IPS-20b (cell line): ENCODE measurements around the gene MTG2.
"Not testable (repeated sequence)": the region's sequence is repeated elsewhere in the genome, so short reads cannot be mapped to it uniquely, and the experiment has no call there.

Experiments
- H3K27ac ChIP-seq: one replicate; pipeline ENCODE4 v1.5.1; 2013; ENCODE audit warnings: low read length
- H3K27me3 ChIP-seq: 2 replicates; pipeline ENCODE4 v1.6.1; 2013; ENCODE audit warnings: mild to moderate bottlenecking, low read length, inconsistent platforms; ENCODE audit not compliant: insufficient read depth
- H3K36me3 ChIP-seq: 2 replicates; pipeline ENCODE4 v1.6.1; 2013; ENCODE audit warnings: low read depth, mild to moderate bottlenecking, inconsistent platforms, low read length, moderate library complexity; ENCODE audit not compliant: insufficient read depth
- H3K4me1 ChIP-seq: 2 replicates; pipeline ENCODE4 v1.6.1; 2013; ENCODE audit warnings: mild to moderate bottlenecking, control low read depth, inconsistent platforms, low read length, moderate library complexity; ENCODE audit not compliant: insufficient read depth
- H3K4me3 ChIP-seq: 2 replicates; pipeline ENCODE4 v1.5.1; 2013; ENCODE audit warnings: mild to moderate bottlenecking, low read length, inconsistent platforms
- H3K9ac ChIP-seq: 2 replicates; pipeline ENCODE4 v1.6.1; 2013; ENCODE audit warnings: low read depth, mild to moderate bottlenecking, inconsistent platforms, low read length, moderate library complexity
- H3K9me3 ChIP-seq: 2 replicates; pipeline ENCODE4 v1.6.1; 2013; ENCODE audit warnings: mild to moderate bottlenecking, low read depth, low read length, inconsistent platforms; ENCODE audit not compliant: insufficient read depth

Gene MTG2

DNA sequence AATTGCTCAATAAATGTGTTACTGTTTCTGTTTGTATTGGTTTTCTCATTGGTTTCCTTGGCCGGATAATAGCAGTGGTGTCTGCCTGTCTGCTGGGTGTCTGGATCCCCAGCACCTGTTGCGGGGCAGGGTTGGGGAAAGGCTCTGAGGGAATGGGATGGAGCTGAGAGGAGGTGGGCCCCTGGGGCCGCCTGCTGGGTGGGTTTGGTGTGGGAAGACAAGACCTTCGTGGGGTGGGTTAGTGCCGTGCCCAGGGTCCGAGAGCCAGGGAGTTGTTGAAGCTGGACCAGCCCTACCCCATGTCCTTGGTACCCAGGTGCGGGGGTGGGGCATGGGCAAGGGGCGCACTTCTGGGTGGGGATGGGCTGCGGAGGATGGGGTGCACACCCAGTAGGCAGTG lies 35.3 kb upstream of the MTG2 start:
- Histone ChIP-seq H3K4me3 (no peak overlapping the region), H3K27me3 (peaks cover 4% of the 10 kb centered on the region; the same call in 1 of the 2 replicates), H3K9ac (no peak overlapping the region), H3K4me1 (peaks cover 10% of the 10 kb centered on the region), H3K27ac (no peak overlapping the region), H3K36me3 (peaks cover 14% of the 10 kb centered on the region), H3K9me3 (no peaks in the 10 kb centered on the region)

DNA sequence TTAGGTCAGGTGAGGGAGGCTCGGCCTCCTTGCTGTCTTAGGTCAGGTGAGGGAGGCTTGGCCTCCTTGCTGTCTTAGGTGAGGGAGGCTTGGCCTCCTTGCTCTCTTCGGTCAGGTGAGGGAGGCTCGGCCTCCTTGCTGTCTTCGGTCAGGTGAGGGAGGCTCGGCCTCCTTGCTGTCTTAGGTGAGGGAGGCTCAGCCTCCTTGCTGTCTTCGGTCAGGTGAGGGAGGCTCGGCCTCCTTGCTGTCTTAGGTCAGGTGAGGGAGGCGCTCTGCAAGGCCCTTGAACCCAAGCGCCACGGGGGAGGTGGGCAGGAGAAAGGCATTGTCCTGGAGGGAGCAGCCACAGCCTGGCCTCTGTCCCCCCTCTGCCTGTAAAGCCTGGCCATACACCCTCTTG lies 34.4 kb upstream of the MTG2 start:
- H3K9me3 ChIP-seq, H3K9ac ChIP-seq, H3K27me3 ChIP-seq, H3K27ac ChIP-seq, H3K4me1 ChIP-seq, H3K4me3 ChIP-seq: not testable (repeated sequence)
- peaks cover 22% of the 10 kb centered on the region for H3K36me3 ChIP-seq

DNA sequence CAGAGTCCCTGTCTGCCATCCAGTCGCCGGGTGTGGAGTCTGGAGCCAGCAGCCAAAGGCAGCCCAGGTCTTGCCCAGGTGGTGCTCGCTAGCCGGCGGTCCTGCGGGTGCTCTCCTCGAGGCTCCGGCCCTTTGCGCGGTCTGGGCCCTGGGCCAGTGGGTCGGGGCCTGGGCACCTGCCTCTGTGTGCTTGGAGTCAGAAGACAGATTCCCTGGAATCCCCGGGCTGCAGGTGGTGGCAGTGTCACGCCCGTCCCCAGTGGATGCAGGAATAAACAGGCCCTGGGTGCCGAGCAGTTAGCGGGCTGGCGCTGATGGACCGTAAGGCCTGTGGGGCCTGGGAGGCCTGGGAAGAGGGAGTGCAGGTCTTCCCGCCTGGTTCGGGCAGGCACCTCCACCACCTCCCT lies 33.9 kb upstream of the MTG2 start:
- Histone ChIP-seq H3K36me3 (peaks cover 27% of the 10 kb centered on the region), H3K9ac (no peak overlapping the region), H3K4me3 (no peak overlapping the region), H3K4me1 (peaks cover 10% of the 10 kb centered on the region), H3K27ac (no peak overlapping the region), H3K27me3 (peaks cover 4% of the 10 kb centered on the region; the same call in 1 of the 2 replicates), H3K9me3 (no peaks in the 10 kb centered on the region)

DNA sequence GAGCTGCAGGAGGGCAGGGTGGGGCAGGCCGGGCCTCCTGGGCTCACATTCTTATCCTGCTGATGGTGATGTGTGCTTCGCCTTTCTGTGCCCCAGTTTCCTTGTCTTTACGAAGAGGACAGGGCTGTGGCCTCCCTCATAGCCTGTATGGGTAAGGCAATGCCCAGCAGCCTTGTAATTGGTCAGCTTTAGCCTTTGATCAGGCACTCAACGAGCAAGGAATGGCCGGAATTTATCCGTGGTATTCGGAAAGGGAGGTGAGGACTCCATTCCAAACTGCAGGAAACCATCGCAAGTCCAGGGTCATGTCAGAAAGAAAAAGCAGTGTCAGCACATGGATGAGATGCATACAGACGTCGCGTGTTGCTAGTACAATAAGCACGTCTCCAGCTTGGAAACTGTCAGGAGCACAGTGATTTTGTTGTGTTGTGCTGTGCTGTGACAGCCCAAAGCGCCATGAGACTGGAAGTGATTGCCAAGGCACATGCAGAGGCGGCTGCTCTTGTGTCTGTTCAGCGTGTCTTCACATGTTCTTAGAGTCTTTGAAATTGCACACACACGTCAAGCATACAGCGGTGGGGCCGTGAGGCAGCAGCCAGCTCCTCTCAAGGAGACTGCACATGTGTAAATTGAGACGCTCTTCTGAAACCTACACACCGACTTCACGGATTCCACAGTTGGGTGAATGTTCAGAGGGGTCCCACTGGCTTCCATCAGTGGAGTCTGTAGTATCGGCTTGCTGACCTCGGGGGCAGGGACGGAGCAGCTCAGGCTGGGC lies 33.1 kb upstream of the MTG2 start:
- no peak overlapping the region for H3K9ac ChIP-seq
- peaks cover 12% of the 10 kb centered on the region for H3K4me1 ChIP-seq
- H3K36me3 ChIP-seq = peaks cover 35% of the 10 kb centered on the region

DNA sequence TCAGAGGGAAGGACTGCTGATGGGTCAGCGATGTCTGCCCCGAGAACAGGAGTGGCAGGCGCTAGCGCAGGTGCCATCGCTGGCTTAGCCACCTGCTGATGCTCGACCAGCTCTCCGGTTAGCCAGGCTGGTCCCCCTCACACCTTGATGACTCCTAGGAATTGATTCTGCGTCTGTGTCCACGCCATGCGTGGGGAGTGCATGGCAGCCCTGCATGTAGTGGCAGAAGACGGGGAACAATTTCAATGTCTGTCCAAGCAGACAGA lies 32.6 kb upstream of the MTG2 start:
- no peak overlapping the region for H3K27ac ChIP-seq
- no peak overlapping the region for H3K9ac ChIP-seq
- no peaks in the 10 kb centered on the region for H3K9me3 ChIP-seq
- H3K4me1 ChIP-seq = peaks cover 15% of the 10 kb centered on the region
- peaks cover 34% of the 10 kb centered on the region for H3K36me3 ChIP-seq
- no peaks in the 10 kb centered on the region for H3K27me3 ChIP-seq
- H3K4me3 ChIP-seq = no peak overlapping the region

More for the DNA sequence above, 33.1 kb upstream of the MTG2 start:
- Histone ChIP-seq H3K27ac (no peak overlapping the region), H3K4me3 (no peak overlapping the region), H3K27me3 (peaks cover 1% of the 10 kb centered on the region; the same call in 1 of the 2 replicates), H3K9me3 (no peaks in the 10 kb centered on the region)

DNA sequence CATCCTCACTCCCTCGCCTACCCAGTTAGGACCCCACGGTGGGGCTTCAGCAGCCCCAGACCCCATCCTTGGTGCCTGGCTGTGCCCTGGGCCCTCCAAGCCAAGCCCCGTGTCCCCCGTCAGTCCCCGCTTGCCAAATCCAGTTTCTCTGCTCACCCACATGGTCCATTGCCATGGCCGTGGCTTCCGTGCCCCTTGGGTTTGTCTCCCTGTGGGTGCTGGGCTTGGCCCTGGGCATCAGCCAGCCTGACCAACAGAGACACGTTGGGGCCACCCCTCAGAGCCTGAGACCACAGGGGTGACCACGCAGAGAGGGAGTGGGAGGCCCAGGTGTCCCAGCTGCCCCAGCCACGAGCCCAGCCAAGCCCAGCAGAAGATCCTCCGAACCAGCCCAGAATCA lies 31.6 kb upstream of the MTG2 start:
- no peak overlapping the region for H3K27ac ChIP-seq
- H3K4me1 ChIP-seq = peaks cover 19% of the 10 kb centered on the region
- H3K9ac ChIP-seq = no peak overlapping the region
- no peaks in the 10 kb centered on the region for H3K9me3 ChIP-seq
- peaks cover 24% of the 10 kb centered on the region for H3K36me3 ChIP-seq
- no peaks in the 10 kb centered on the region for H3K27me3 ChIP-seq
- H3K4me3 ChIP-seq = no peak overlapping the region

DNA sequence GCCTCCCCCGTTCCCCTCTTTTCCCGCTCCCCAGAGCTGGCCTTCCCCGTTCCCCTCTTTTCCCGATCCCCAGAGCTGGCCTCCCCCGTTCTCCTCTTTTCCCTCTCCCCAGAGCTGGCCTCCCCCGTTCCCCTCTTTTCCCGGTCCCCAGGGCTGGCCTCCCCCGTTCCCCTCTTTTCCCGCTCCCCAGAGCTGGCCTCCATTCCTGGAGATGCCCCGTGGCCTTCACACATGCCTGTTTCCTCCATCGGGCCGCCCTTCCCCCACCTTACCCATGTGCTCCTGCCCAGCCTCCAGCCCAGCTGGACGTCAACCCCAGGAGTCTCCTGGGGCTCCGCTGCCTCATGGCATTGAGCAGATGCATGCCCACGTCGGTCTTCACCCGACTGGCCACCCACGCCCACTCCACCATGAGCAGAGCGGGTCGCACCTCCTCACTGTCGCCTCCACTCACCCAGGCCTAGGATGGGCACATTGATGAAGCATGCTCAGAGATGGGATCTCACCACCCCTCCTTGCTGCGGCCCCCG lies 30.9 kb upstream of the MTG2 start:
- Histone ChIP-seq H3K36me3 (peaks cover 22% of the 10 kb centered on the region), H3K27ac (no peak overlapping the region), H3K4me3 (no peak overlapping the region), H3K9ac (no peak overlapping the region), H3K27me3 (no peaks in the 10 kb centered on the region), H3K9me3 (no peaks in the 10 kb centered on the region), H3K4me1 (peaks cover 25% of the 10 kb centered on the region)

DNA sequence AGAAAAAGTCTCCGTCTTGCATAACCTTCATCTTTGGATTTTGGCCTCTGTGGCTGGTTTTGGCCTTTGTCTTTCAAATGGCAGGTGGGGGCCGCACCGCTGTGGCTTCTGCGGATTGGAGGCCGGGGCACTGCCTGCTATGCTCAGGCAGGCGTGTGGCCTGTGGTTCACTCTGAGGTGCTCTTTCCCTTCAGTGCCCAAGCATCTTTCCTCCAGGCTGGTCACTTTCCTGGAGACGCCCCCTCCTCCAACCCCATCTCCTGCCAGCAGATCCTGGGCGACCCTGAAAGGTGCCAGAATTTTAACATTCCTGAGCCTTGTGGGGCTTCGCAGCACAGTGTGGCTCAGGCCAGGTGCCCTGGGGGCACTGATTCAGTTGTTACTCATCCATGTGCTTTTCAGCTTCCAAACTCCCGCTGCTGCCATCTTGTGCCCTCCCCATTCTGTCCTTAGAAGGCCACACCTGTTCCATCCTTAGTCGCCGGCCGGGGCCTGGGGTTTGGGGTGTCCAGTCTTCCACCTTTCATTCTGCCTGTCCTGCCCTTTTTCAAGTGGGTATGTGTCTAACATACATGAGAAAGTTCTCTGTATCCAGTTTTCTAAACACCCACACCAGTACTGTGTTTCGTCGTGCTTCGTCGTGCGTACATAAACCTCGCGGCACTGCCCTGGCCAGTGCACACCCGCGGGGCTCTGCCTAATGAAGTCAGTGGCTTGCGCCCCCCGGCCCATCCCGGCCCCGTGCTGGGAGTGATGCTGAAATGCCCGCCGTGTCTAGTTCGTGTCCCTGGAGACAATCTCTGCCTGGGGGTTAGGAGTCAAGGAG lies 27.2 kb upstream of the MTG2 start:
- Histone ChIP-seq H3K9ac (peak overlapping the region; percentile 37), H3K36me3 (peaks cover 34% of the 10 kb centered on the region), H3K27me3 (no peaks in the 10 kb centered on the region), H3K4me3 (no peak overlapping the region), H3K4me1 (peaks cover 19% of the 10 kb centered on the region), H3K9me3 (no peaks in the 10 kb centered on the region), H3K27ac (no peak overlapping the region)

DNA sequence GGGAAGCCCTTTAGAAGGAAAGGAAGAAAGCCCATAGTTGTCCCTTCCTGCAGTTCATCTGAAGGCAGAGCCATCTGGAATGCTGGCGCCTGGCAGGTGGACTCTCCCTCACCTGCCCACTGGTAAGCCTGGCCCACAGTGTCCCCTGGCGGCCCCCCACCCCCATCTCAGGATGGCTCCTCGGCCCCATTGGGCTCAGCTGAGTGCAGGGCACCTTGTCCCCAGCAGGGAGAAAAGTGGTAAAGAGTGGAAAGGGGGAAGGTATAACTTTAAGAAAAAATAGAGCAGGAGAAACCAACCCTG lies 26.6 kb upstream of the MTG2 start:
- Histone ChIP-seq H3K27ac (no peak overlapping the region), H3K4me3 (no peak overlapping the region), H3K9me3 (no peaks in the 10 kb centered on the region), H3K27me3 (no peaks in the 10 kb centered on the region), H3K9ac (no peak overlapping the region), H3K4me1 (peaks cover 19% of the 10 kb centered on the region), H3K36me3 (peaks cover 40% of the 10 kb centered on the region)

DNA sequence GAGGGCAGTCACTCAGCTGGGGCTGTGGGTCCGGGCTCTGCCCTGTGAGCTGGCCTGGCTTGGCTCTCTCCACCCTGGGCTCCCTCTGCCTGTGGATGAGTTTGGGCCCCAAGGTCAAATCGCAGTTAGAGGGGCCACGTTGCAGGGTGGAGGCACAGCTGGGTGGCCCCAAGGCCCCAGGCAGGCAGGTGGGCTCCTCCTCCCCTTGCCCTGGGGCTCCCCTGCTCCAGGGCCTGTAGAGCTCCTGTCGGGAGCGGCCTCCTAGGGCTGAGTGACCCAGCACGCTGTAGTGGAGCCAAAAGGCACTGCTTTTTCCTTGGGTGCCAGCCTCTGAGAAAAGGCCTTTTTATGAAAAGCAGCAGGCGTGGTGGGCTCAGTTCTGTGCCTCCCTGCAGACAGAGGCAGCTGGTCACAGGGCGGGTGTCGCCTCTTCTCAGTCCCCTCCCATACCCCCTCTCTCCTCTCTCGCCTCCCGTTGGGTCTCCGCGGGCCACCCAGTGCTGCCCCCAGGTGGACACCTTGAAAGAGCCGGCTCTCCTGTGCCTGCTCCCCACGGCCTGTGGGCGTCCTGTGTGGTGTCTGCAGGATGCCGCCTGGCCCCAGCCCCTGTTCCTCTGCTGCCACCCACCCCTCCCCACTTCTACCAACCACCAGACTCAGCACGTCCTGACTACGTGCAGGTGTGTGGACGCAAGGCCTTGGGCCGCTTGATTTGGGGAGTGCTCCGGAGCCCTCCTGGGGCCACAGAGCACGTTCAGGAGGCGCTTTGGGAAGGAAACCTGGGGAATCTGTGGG lies 26.0 kb upstream of the MTG2 start:
- Histone ChIP-seq H3K36me3 (peaks cover 46% of the 10 kb centered on the region), H3K27me3 (no peaks in the 10 kb centered on the region), H3K4me3 (no peak overlapping the region), H3K9me3 (no peaks in the 10 kb centered on the region), H3K27ac (no peak overlapping the region), H3K4me1 (peaks cover 19% of the 10 kb centered on the region), H3K9ac (peak overlapping the region; percentile 58)

DNA sequence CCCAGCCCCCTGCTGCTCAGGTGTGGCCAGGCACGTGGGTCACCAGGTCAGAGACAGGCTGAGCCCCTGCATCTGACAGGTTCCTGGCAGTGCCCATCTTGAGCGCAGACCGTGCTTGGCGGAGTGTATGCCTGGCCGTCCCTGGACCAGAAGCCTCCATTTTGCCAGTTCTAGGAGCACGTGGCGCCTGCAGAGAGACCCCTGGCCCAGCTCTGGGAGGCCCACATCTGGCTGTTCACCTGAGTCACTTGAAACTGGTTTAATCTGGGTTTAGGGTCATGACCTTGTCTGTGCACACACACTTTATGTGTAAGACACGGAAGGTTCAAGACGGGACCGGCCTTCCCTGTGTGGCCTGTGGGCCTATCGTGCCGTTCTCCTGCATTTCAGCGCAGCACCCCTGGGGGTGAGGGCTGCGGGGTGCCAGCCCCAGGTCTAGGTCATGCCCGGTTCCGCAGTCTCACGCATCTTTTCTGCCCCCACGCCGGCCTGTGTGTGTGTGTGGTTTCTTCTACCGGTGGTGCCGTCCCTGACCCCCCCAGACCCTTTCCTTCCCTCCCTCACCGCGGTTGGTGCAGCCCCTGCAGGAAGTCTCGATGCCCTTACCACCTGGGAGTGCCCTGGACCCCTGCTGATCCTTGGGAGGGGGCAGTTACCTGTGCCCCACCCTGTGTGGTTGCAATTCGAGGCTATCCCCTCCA lies 25.3 kb upstream of the MTG2 start:
- H3K36me3 ChIP-seq = peaks cover 53% of the 10 kb centered on the region
- no peaks in the 10 kb centered on the region for H3K27me3 ChIP-seq
- H3K4me3 ChIP-seq = no peak overlapping the region
- H3K9ac ChIP-seq = peak overlapping the region; percentile 21; the same call in 1 of the 2 replicates
- H3K27ac ChIP-seq = no peak overlapping the region
- H3K9me3 ChIP-seq = no peaks in the 10 kb centered on the region
- peaks cover 19% of the 10 kb centered on the region for H3K4me1 ChIP-seq
